Measurements from ENCODE around the gene STAT6.

The STAT6 gene

DNA sequence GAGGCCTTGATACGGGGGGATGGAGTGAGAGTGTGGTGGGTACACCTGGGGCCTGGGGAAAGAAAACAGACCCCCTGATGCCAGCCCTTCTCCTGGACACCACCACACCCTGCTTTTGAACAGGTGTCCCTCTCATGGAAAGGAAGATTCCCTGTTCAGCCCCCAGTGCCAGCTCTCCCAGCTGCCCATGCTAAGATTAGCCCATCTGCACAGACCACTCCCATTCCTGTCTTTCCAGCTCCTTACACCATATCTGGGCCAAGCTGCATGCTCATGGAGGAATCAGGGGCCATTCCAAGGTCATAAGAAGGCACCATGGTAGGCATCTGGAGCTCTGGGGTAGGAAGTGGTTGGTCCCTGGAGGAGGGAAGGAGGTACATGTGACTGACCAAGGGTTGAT, 12.6 kb downstream of the STAT6 start:
- DNase-seq, result no peak

DNA sequence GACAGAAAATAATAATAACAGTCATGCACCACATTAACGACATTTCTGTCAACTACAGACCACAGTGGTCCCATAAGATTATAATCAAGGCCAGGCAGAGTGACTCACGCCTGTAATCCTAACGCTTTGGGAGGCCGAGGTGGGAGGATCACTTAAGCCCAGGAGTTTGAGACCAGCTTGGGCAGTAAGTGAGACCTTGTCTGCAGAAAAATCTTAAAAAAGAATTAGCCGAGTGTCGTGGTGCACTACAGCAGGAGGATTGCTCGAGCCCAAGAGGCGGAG, 13.7 kb downstream of the STAT6 start:
- DNase-seq, result no peak

GRCh38 chr12:57096748-57097553, 14.2 kb downstream of the STAT6 start:
- DNase-seq, result no peak

GRCh38 chr12:57096099-57096572, 15.0 kb downstream of the STAT6 start:
- DNase-seq, result peak; percentile 13

DNA sequence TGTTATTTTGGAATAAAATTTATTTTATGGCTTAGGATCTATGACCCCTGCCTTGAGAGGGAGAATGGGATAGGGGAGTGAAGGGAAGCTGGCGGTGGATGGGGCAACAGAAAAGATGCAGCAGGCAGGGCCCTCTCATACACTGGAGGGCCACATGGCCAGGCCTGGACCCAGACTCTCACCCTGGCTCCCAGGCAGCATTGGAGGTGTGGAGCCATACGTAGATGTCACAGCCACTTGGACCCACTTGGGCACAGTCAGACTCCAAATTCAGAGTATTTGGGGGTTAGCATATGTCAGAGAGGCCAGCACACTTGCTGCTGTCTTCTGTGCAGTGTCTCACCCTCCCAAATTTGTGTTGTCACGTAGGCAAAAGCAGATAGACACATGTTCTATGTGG, 15.7 kb downstream of the STAT6 start:
- no peak for DNase-seq

DNA sequence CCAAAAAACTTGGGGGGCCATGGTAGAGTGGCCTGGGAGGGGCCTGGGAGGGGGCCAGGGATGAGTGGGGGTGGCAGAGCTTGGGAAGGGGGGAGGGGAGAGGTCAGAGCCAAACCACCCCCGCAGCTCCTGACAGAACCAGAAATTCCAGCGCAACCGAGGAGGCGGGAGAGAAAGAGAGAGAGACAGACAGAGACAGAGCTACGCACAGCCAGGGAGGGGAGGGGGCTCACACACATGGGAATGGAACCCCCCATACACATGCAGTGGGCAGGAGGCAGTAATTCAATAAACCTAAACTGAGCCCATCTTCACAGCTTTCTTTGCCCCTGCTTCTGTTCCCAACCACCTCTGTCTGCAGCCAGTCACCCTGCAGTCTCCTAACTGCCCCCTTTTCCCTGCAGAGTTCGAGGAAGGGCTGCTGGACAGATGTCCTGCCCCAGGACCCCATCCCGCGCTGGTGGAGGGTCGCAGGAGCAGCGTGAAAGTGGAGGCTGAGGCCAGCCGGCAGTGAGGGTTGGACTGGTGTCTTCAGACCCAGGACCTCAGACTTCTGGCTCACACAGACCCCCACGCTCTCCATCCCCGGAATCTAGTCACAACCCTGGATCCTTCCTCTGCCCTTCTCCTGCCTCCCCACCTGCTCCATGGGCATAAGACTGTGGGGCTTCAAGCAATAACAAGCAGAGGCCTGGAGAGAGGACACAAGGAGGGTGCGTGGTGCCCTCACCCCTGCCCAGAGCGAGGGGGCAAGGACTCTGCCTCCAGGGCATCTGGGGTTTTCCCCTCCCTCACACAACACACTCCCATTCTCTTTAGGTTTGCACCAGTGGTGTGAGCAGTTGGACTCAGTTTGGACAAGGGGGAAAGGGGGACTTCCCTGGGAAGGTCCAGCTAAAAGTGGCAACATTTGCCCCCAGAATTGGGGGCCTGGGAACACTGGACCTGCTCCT, 16.7 kb downstream of the STAT6 start:
- DNase-seq, result peak; percentile 61

GRCh38 chr12:57093415-57094207, 17.6 kb downstream of the STAT6 start:
- peak; percentile 61 for DNase-seq

DNA sequence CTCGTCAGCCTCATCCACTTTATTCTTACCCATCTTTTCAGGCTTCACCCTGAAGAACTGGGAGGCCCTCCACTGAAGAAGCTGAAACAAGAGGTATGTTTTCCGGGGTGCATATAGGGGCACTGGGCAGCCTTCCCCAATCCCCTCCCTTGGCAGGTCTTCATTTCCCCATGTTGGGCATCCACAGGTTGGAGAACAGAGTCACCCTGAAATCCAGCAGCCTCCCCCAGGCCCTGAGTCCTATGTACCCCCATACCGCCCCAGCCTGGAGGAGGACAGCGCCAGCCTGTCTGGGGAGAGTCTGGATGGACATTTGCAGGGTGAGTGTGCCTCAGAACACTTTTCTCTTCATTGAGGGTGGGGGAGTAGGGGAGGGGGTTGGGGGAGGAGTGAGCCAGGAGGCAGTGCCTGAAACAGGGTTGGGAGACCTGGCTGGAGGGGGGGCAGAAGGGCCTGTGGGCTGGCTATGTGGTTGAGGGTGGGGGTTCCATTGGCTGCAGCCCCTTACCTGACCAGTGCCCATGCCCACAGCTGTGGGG, 18.2 kb downstream of the STAT6 start:
- DNase-seq, result no peak

GRCh38 chr12:57092529-57092862, 18.7 kb downstream of the STAT6 start:
- DNase-seq, result no peak

DNA sequence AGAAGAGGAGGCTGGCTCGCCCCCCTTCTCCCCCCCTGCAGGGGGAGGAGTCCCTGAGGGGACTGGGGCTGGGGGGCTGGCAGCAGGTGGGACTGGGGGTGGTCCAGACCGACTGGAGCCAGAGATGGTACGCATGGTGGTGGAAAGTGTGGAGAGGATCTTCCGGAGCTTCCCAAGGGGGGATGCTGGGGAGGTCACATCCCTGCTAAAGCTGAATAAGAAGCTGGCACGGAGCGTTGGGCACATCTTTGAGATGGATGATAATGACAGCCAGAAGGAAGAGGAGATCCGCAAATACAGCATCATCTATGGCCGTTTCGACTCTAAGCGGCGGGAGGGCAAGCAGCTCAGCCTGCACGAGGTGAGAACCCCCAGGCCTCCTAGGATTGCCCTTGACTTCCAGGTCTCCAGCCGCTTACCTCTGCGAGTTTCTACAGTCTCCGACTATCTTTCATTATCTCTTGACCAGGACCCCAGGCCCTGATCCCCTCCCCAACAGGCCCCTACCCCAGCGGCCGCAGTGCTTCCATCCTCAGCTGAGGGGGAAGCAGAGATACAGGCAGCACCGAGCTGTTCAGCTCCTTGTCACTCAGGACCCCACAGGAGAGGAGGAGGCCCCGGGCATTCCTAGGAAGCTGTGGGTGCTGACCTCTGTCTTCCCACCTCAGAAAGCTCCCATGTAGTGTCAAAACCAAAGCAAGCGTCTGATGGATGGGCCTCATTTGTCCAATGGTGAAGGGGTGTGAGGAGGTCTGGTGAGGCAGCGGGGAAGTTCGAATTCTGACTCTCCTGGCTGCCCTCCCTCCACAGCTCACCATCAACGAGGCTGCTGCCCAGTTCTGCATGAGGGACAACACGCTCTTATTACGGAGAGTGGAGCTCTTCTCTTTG, 19.3 kb downstream of the STAT6 start:
- DNase-seq, result no peak

DNA sequence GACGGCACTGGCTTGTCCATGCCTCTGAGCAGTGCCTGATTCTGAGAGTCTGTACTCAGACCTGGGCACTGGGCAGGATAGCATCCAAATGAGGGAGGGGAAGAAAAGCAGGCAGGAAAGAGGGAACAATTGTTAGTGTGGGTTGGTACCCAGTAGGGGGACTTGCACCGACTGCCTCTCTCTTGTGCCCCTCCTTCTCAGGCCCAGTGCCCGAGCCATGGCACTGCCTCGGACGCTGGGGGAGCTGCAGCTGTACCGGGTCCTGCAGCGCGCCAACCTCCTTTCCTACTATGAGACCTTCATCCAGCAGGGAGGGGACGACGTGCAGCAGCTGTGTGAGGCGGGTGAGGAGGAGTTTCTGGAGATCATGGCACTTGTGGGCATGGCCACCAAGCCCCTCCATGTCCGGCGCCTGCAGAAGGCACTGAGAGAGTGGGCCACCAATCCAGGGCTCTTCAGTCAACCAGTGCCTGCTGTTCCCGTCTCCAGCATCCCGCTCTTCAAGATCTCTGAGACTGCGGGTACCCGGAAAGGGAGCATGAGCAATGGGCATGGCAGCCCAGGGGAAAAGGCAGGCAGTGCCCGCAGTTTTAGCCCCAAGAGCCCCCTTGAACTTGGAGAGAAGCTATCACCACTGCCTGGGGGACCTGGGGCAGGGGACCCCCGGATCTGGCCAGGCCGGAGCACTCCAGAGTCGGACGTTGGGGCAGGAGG, 20.1 kb downstream of the STAT6 start:
- DNase-seq, result no peak

GRCh38 chr12:57090490-57090889, 20.7 kb downstream of the STAT6 start:
- DNase-seq, result no peak

DNA sequence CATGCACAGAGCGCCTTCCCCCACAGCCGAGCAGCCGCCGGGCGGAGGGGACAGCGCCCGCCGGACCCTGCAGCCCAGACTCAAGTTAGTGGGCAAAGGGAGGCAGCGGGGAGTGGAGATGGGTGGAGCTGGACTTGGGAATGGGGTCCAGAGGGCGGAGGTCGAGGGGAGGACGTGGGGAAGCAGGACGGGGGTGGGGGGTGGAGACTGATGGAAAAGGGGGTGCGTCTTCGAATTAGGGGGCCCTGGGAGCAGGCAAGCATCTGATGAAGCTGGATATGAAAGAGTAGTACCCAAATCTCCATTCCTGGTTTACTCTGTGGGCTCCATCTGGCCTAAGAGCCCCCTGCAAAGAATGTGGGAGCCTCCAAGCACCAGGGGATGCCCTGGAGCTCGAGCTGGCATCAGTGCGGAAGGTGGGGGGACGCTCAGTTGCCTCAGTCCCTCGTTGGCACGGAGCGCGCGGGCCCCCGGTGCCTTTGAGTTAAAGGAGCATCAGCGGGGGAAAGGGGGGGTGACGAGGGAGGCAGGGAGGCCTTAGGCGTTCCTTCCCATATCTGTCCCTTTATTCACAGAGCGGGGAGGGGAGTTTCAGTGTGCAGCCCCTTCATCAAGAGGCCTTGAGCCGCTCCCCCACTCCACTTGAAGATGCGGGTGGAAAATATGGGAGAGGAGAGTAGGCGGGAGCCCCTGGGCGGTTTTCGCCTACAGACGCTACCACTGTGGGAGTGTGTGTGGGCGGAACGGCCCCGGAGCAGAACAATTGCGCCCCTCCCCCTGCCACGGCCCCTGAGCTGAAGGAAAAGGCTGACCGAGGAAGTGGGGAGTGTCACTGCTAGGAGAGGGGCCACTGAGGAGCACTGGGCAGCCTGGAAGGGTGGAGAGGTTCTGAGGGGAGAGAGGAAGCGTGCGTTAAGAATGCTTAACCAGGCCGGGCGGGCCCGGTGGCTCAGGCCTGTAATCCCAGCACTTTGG, 21.6 kb downstream of the STAT6 start:
- peak; percentile 23 for DNase-seq

GRCh38 chr12:57088354-57089270, 22.6 kb downstream of the STAT6 start, which contains the start of gene NAB2:
Gene NAB2, plus strand, starts transcription at chr12:57089114. Its CDS starts 158 bp downstream, at chr12:57089272.
- peak; percentile 88 for DNase-seq

DNA sequence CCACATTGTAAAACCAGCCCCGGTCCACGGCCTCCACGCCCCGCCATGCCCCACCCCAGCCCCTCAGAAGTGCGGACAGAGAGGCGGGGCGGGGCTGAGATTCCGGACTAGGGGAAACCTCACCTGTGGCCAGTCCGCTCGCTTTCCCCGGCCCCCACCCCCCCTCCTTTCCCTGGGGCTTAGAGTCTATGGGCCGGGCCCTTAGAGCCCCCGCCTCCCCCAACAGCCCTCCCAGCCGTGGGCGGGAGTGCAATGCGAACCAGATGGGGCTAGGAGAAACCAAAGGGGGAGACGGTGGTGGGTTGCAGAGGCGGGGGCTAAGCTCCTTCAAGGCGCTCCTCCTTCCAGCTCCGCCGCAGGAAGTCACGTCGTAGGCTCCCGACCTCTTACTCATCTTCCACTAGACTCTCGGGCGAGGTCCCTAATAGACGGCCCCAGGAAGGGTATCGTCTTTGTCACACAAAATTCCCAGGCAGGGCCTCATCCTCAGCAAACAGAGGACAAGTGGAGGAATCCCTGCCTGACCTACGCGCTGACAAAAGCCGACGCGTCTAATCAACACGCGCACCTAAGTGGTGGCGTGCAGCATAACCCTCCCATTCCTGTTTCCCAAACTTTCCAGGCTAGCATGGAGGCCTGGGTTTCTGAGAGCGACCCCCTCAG, 23.3 kb downstream of the STAT6 start:
- peak; percentile 85 for DNase-seq

- peak; percentile 61 for DNase-seq
Observed at GRCh38 chr12:57087010-57087690, 24.0 kb downstream of the STAT6 start.

DNA sequence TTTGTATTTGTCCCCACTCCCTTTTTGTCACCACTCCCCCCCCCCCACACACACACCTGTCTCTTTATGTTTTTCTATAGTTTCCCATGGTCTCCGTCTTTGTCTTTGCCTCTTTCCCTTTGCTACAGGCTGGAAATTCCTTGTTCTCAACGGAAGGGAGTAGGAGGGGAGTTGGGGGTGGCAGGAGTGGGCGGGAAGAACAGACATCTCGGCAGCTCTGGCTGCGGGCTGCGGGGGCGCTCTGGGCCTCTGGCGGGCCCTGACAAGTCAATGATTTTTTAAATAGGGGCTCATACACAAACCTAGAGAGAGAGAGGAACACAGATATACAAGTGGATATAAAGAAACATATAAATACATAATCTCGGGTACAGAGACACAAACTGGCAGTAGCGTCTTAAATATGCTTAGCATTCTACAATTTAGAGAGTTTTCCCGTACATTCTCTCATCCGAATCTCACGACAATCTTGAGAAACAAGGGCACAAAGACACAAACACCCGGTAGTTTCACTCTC, 24.6 kb downstream of the STAT6 start:
- DNase-seq, result peak; percentile 67
